ENCODE data around the gene ARID3A.

The ARID3A gene

GRCh38 chr19:911197-912033 is 14.4 kb upstream of the ARID3A start:
- DNase-seq (ENCODE audit: low spot score) (no peak), FAIRE-seq (no peak)

- FAIRE-seq (no peak), DNase-seq (ENCODE audit: low spot score) (no peak)
Measured at GRCh38 chr19:912181-913079, 13.4 kb upstream of the ARID3A start.

GRCh38 chr19:913080-913748 is 12.6 kb upstream of the ARID3A start, which contains the start of gene R3HDM4:
Gene R3HDM4, minus strand, starts transcription at chr19:913219. Its CDS starts 62 bp downstream, at chr19:913157.
- no peak for FAIRE-seq

GRCh38 chr19:916645-917322 is 9.1 kb upstream of the ARID3A start:
- FAIRE-seq (no peak), DNase-seq (ENCODE audit: low spot score) (no peak)

More at GRCh38 chr19:913080-913748, 12.6 kb upstream of the ARID3A start, which contains the start of gene R3HDM4:
- DNase-seq (ENCODE audit: low spot score): peak; percentile 20

- no peak for FAIRE-seq
- DNase-seq (ENCODE audit: low spot score): no peak
Measured at GRCh38 chr19:917323-918151, 8.3 kb upstream of the ARID3A start, which contains the start of gene KISS1R. Gene KISS1R, plus strand, starts transcription at chr19:917333. Its CDS starts 170 bp downstream, at chr19:917503.

- FAIRE-seq: no peak
- DNase-seq (ENCODE audit: low spot score): no peak
Measured at GRCh38 chr19:918152-918437, 7.7 kb upstream of the ARID3A start.

GRCh38 chr19:918481-919198 is 7.2 kb upstream of the ARID3A start:
- FAIRE-seq (no peak), DNase-seq (ENCODE audit: low spot score) (no peak)

GRCh38 chr19:919199-920050 is 6.4 kb upstream of the ARID3A start:
- FAIRE-seq: no peak
- no peak for DNase-seq (ENCODE audit: low spot score)

- FAIRE-seq (no peak), DNase-seq (ENCODE audit: low spot score) (no peak)
Measured at GRCh38 chr19:920051-920864, 5.6 kb upstream of the ARID3A start.

- DNase-seq (ENCODE audit: low spot score) (no peak), FAIRE-seq (no peak)
Measured at GRCh38 chr19:924553-925086, 1.2 kb upstream of the ARID3A start.

- peak; percentile 27 for DNase-seq (ENCODE audit: low spot score)
- FAIRE-seq: no peak
Measured at GRCh38 chr19:925087-925525, 729 bp upstream of the ARID3A start.

- FAIRE-seq: no peak
- no peak for DNase-seq (ENCODE audit: low spot score)
Measured at GRCh38 chr19:926323-926588, 421 bp downstream of the ARID3A start.

- FAIRE-seq: no peak
- no peak for DNase-seq (ENCODE audit: low spot score)
Measured at GRCh38 chr19:926589-927350, 935 bp downstream of the ARID3A start.

GRCh38 chr19:927351-927779 is 1.5 kb downstream of the ARID3A start:
- DNase-seq (ENCODE audit: low spot score): no peak
- FAIRE-seq: no peak

GRCh38 chr19:927780-928401 is 2.1 kb downstream of the ARID3A start:
- no peak for DNase-seq (ENCODE audit: low spot score)
- no peak for FAIRE-seq

GRCh38 chr19:928471-929202 is 2.8 kb downstream of the ARID3A start:
- FAIRE-seq: no peak
- DNase-seq (ENCODE audit: low spot score): no peak

All from RCC 7860 (cell line).